Neural progenitor cell (in vitro differentiated cells): ENCODE measurements around the gene AP5Z1.

ENCODE experiments used
- EZH2 ChIP-seq: fragments of 200-600 bp; sonication (generic); IDR thresholded peaks from 2 replicates; pipeline ENCODE4 v1.6.1; 2017; ENCODE audit warnings: antibody characterized with exemption, mild to moderate bottlenecking, moderate library complexity
- EZH2phosphoT487 ChIP-seq: fragments of 200-600 bp; sonication (generic); IDR thresholded peaks from 2 replicates; pipeline ENCODE4 v1.6.1; 2017; ENCODE audit warnings: antibody characterized with exemption
- TF ChIP-seq, protein P1 (sequence below): fragments of 200-600 bp; sonication (generic); IDR thresholded peaks from 2 replicates; pipeline ENCODE4 v1.5.1; 2017; ENCODE audit warnings: antibody characterized with exemption, mild to moderate bottlenecking

GRCh38 chr7:4753598-4754432, 21.6 kb upstream of the AP5Z1 start:
- TF ChIP-seq, protein P1, sequence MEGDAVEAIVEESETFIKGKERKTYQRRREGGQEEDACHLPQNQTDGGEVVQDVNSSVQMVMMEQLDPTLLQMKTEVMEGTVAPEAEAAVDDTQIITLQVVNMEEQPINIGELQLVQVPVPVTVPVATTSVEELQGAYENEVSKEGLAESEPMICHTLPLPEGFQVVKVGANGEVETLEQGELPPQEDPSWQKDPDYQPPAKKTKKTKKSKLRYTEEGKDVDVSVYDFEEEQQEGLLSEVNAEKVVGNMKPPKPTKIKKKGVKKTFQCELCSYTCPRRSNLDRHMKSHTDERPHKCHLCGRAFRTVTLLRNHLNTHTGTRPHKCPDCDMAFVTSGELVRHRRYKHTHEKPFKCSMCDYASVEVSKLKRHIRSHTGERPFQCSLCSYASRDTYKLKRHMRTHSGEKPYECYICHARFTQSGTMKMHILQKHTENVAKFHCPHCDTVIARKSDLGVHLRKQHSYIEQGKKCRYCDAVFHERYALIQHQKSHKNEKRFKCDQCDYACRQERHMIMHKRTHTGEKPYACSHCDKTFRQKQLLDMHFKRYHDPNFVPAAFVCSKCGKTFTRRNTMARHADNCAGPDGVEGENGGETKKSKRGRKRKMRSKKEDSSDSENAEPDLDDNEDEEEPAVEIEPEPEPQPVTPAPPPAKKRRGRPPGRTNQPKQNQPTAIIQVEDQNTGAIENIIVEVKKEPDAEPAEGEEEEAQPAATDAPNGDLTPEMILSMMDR: peak; percentile 86
- TF ChIP-seq EZH2phosphoT487 (no peak), EZH2 (no peak)
